Caco-2 (cell line): ENCODE measurements around the gene TACR1. TPM values are rescaled to one million over a fixed set of nuclear protein-coding genes. Genes with fewer than 3 reads are reported as not detected.

ENCODE experiments used
- BruUV-seq: library from RNA; stranded (reverse); fragments of 400-500 nt; replicated peaks from 2 replicates; lab custom pipeline; 2021; lab: Mats Ljungman, UMichigan
- CTCF ChIA-PET: fragments of 300-600 bp; sonication (Branson Sonifier 250); formaldehyde crosslinking; loops from one replicate; lab custom pipeline; 2022; ENCODE audit warnings: antibody characterized with exemption; lab: Charles Lee
- POLR2A ChIA-PET: fragments of 300-600 bp; sonication (Branson Sonifier 250); formaldehyde crosslinking; loops from one replicate; lab custom pipeline; 2022; ENCODE audit warnings: antibody characterized with exemption; lab: Charles Lee
- DNase-seq, 2 experiments: peaks; one replicate each; pipeline versions ENCODE4 v3.0.0 to v3.0.0-alpha.2; 2020 to 2022
- H3K27me3 ChIP-seq: replicated peaks from 2 replicates; pipeline ENCODE4 v1.6.0; 2011; ENCODE audit warnings: low read length; ENCODE audit not compliant: control insufficient read depth, insufficient read depth
- H3K36me3 ChIP-seq: 2 replicates; pipeline ENCODE4 v1.5.1; 2011; ENCODE audit warnings: low read length; ENCODE audit not compliant: control insufficient read depth, insufficient read depth
- H3K4me1 ChIP-seq: fragments of 250-450 bp; sonication (Bioruptor Pico); 2 replicates; pipeline ENCODE4 v1.5.1; 2020; ENCODE audit warnings: mild to moderate bottlenecking
- H3K4me3 ChIP-seq: 2 replicates; pipeline ENCODE4 v1.5.1; 2011; ENCODE audit warnings: low read depth, mild to moderate bottlenecking, control low read depth, low read length
- H3K9me3 ChIP-seq: fragments of 250-450 bp; sonication (Bioruptor Pico); 2 replicates; pipeline ENCODE4 v1.5.1; 2020; ENCODE audit warnings: mild to moderate bottlenecking, moderate library complexity
- H3K27ac Mint-ChIP-seq: one replicate; pipeline ENCODE4 v1.8.0; 2022; ENCODE audit warnings: mixed read lengths; ENCODE audit not compliant: unreplicated experiment
- H3K27me3 Mint-ChIP-seq: one replicate; pipeline ENCODE4 v1.8.0; 2022; ENCODE audit warnings: mixed read lengths; ENCODE audit not compliant: insufficient read depth, unreplicated experiment
- H3K36me3 Mint-ChIP-seq: one replicate; pipeline ENCODE4 v1.8.0; 2022; ENCODE audit warnings: mild to moderate bottlenecking, mixed read lengths; ENCODE audit not compliant: insufficient read depth, unreplicated experiment
- H3K4me1 Mint-ChIP-seq: one replicate; pipeline ENCODE4 v1.8.0; 2022; ENCODE audit warnings: low read depth, mixed read lengths; ENCODE audit not compliant: unreplicated experiment
- H3K4me3 Mint-ChIP-seq: one replicate; pipeline ENCODE4 v1.8.0; 2022; ENCODE audit warnings: mild to moderate bottlenecking, moderate library complexity, mixed read lengths; ENCODE audit not compliant: unreplicated experiment
- H3K9me3 Mint-ChIP-seq: one replicate; pipeline ENCODE4 v1.8.0; 2022; ENCODE audit warnings: mixed read lengths; ENCODE audit not compliant: unreplicated experiment
- CTCF ChIP-seq, 2 experiments: fragments of 200-600 bp in 1 of 2; IDR thresholded peaks; 1 replicate in 1 of 2; 2 replicates in 1 of 2; pipeline versions ENCODE4 v1.5.1 to v1.8.0; 2011 to 2022; ENCODE audit warnings: antibody characterized with exemption in 1 of 2, control low read depth in 1 of 2, inconsistent platforms in 1 of 2, low read depth in 1 of 2, low read length in 1 of 2, mild to moderate bottlenecking in 1 of 2, moderate library complexity in 1 of 2; ENCODE audit not compliant: insufficient read depth in 1 of 2, severe bottlenecking in 1 of 2, unreplicated experiment in 1 of 2
- intact Hi-C: fragments of 100-400 bp; cut with micrococcal nuclease; formaldehyde crosslinking; loops from one replicate; pipeline ENCODE4 v1.10.0; 2022; ENCODE audit not compliant: unreplicated experiment
- total RNA-seq: library from RNA; stranded (reverse); gene quantifications from 2 replicates; pipeline ENCODE4 v1.2.3, GENCODE V29; 2022

Gene TACR1
- total RNA-seq, 1 experiment from 2014 or later, result 0.07 TPM

GRCh38 chr2:75140288-75140687 lies 59.0 kb downstream of the TACR1 start:
- ChIA-PET CTCF (no interaction called here), POLR2A (no interaction called here)

GRCh38 chr2:75139171-75139570 lies 60.1 kb downstream of the TACR1 start:
- Histone ChIP-seq H3K4me3 (no peak overlapping the region), H3K36me3 (no peaks in the 10 kb centered on the region), H3K4me1 (no peaks in the 10 kb centered on the region), H3K27me3 (no peaks in the 10 kb centered on the region), H3K9me3 (no peaks in the 10 kb centered on the region)
- Mint-ChIP-seq H3K4me1 (no peaks in the 10 kb centered on the region), H3K4me3 (no peak overlapping the region), H3K27ac (no peak overlapping the region), H3K27me3 (no peaks in the 10 kb centered on the region), H3K36me3 (no peaks in the 10 kb centered on the region), H3K9me3 (no peaks in the 10 kb centered on the region)
- intact Hi-C loops, result no loop called here
- ChIA-PET CTCF (no interaction called here), POLR2A (no interaction called here)
- no TSS peak for BruUV-seq
- DNase-seq, result no peak
- no peak for TF ChIP-seq CTCF (IDR thresholded peaks at IDR 0.05; ENCODE audit: insufficient read depth in 1 of 2, low read depth in 1 of 2, low read length in 1 of 2, severe bottlenecking in 1 of 2, unreplicated experiment in 1 of 2)

More at GRCh38 chr2:75140288-75140687, 59.0 kb downstream of the TACR1 start:
- DNase-seq, result no peak
- no TSS peak for BruUV-seq
- no peaks in the 10 kb centered on the region for H3K4me1 Mint-ChIP-seq
- no peak overlapping the region for H3K4me3 ChIP-seq
- no peak overlapping the region for H3K4me3 Mint-ChIP-seq
- no peaks in the 10 kb centered on the region for H3K36me3 Mint-ChIP-seq
- intact Hi-C loops, result no loop called here
- no peaks in the 10 kb centered on the region for H3K4me1 ChIP-seq
- no peaks in the 10 kb centered on the region for H3K36me3 ChIP-seq
- no peaks in the 10 kb centered on the region for H3K27me3 Mint-ChIP-seq
- no peak overlapping the region for H3K27ac Mint-ChIP-seq
- H3K9me3 Mint-ChIP-seq, result no peaks in the 10 kb centered on the region
- H3K27me3 ChIP-seq, result no peaks in the 10 kb centered on the region
- no peaks in the 10 kb centered on the region; the same call in 1 of the 2 replicates for H3K9me3 ChIP-seq
- TF ChIP-seq CTCF (IDR thresholded peaks at IDR 0.05; ENCODE audit: insufficient read depth in 1 of 2, low read depth in 1 of 2, low read length in 1 of 2, severe bottlenecking in 1 of 2, unreplicated experiment in 1 of 2), result no peak

- Mint-ChIP-seq H3K27me3 (no peaks in the 10 kb centered on the region), H3K4me3 (no peak overlapping the region), H3K27ac (no peak overlapping the region), H3K4me1 (no peaks in the 10 kb centered on the region), H3K9me3 (no peaks in the 10 kb centered on the region), H3K36me3 (no peaks in the 10 kb centered on the region)
- no peaks in the 10 kb centered on the region for H3K36me3 ChIP-seq
- DNase-seq, result no peak
- H3K27me3 ChIP-seq, result no peaks in the 10 kb centered on the region
- CTCF ChIA-PET, result no interaction called here
- H3K4me3 ChIP-seq, result no peak overlapping the region
- no peaks in the 10 kb centered on the region for H3K4me1 ChIP-seq
- intact Hi-C loops, result no loop called here
- TF ChIP-seq CTCF (IDR thresholded peaks at IDR 0.05; ENCODE audit: insufficient read depth in 1 of 2, low read depth in 1 of 2, low read length in 1 of 2, severe bottlenecking in 1 of 2, unreplicated experiment in 1 of 2), result no peak
- H3K9me3 ChIP-seq, result no peaks in the 10 kb centered on the region
- POLR2A ChIA-PET, result no interaction called here
- no TSS peak for BruUV-seq
Measured at GRCh38 chr2:75138528-75138927, 60.8 kb downstream of the TACR1 start.
